GM12892 (cell line): ENCODE measurements around the gene KIAA1549.

Experiments used
- POLR2A ChIP-seq: IDR thresholded peaks from 2 replicates; pipeline ENCODE4 v1.6.1; 2011; ENCODE audit warnings: low read depth, low read length, control low read depth
- POLR2AphosphoS5 ChIP-seq: IDR thresholded peaks from 2 replicates; pipeline ENCODE4 v1.6.1; 2011; ENCODE audit warnings: low read depth, low read length, control low read depth

DNA sequence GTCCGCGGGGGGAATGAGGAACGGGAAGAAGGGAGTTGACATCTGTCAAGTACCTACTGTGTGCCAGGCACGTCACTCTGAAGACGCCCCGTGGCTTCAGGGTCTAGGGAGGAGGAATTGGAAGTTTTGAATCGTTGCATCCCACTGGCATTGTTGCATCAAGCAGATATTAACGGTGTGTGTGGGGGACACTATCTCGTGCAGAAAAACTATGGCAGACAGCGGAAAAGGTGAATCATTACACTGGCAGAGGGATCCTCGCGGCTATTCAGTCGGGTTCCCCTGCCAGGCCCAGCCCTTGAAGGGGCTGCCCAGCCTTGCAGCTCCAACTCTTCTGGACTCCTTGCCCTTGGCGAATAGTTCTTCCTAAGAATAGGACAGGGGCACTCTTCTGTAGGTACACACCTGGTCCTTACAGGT is 1.0 kb upstream of the KIAA1549 start:
- TF ChIP-seq POLR2AphosphoS5, result no peak
- TF ChIP-seq POLR2A, result no peak
